ENCODE results near the gene NLRC4. TPM values are rescaled to one million over a fixed set of nuclear protein-coding genes. Genes with fewer than 3 reads are reported as not detected.
"Not testable (repeated sequence)": the region's sequence is repeated elsewhere in the genome, so short reads cannot be mapped to it uniquely, and the experiment has no call there.

NLRC4 gene, protein sequence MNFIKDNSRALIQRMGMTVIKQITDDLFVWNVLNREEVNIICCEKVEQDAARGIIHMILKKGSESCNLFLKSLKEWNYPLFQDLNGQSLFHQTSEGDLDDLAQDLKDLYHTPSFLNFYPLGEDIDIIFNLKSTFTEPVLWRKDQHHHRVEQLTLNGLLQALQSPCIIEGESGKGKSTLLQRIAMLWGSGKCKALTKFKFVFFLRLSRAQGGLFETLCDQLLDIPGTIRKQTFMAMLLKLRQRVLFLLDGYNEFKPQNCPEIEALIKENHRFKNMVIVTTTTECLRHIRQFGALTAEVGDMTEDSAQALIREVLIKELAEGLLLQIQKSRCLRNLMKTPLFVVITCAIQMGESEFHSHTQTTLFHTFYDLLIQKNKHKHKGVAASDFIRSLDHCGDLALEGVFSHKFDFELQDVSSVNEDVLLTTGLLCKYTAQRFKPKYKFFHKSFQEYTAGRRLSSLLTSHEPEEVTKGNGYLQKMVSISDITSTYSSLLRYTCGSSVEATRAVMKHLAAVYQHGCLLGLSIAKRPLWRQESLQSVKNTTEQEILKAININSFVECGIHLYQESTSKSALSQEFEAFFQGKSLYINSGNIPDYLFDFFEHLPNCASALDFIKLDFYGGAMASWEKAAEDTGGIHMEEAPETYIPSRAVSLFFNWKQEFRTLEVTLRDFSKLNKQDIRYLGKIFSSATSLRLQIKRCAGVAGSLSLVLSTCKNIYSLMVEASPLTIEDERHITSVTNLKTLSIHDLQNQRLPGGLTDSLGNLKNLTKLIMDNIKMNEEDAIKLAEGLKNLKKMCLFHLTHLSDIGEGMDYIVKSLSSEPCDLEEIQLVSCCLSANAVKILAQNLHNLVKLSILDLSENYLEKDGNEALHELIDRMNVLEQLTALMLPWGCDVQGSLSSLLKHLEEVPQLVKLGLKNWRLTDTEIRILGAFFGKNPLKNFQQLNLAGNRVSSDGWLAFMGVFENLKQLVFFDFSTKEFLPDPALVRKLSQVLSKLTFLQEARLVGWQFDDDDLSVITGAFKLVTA
- polyA plus RNA-seq (2013), result 0.07 and 0.11 TPM in 2 replicates

DNA sequence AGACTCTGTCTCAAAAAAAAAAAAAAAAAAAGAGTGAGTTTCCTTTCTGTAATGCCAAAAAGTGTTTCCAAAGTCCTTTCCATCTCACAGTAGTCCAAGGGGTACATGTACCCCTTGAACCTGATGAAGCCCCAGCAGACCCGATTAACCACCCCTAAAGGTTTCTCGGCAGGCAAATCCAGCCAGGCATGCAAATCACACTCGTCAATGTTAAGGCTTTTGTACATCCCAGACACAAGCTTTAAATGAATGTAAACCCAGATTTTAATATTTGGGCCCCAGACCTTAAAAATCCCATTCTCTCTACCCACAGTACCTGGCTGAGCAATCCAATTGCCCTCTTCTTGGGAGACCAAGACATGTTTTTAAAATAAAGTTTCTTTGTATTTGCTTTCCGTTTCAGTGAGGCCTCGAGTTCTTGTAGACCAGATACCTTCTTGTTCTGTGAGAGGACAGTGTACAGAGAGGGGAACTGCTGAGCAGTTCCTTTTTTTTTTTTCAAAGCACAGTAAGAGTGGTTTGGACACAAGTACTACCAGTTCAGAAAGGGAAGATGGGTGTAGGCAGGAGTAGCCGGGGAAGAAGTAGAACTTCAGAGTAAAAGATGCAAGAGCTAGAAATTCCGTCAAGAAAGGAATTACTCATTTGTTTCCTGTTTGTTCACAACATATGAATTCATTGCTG, at the start of gene NLRC4:
Gene NLRC4 (minus strand): TSS at position 465 of the 684 bp plus-strand sequence. CDS start 8,111 bp downstream, outside the sequence.
- Histone ChIP-seq H3K36me3 (ENCODE audit: control insufficient read depth in 1 of 2, insufficient read depth in 2 of 2, low read length in 2 of 2) (no peaks in the 10 kb centered on the region), H3K4me2 (ENCODE audit: low read length) (no peak within 1 kb of the TSS), H3K4me3 (ENCODE audit: low read depth, low read length) (no peak within 1 kb of the TSS), H2BK5ac (ENCODE audit: low read depth, low read length, poor library complexity) (no peak within 1 kb of the TSS), H2AK5ac (ENCODE audit: low read length) (no peak within 1 kb of the TSS), H3K79me2 (ENCODE audit: control insufficient read depth, insufficient read depth, low read length, poor library complexity) (no peaks in the 10 kb centered on the region), H3K79me1 (ENCODE audit: low read length) (no peaks in the 10 kb centered on the region), H3K14ac (ENCODE audit: low read length) (no peak within 1 kb of the TSS), H4K12ac (ENCODE audit: low read depth, low read length) (no peak within 1 kb of the TSS), H4K91ac (ENCODE audit: low read depth, low read length) (no peak within 1 kb of the TSS), H2BK12ac (ENCODE audit: low read length) (no peak within 1 kb of the TSS), H4K8ac (ENCODE audit: low read depth, low read length) (no peak within 1 kb of the TSS), H2AFZ (ENCODE audit: insufficient read depth, low read length, poor library complexity) (no peak within 1 kb of the TSS), H3K4ac (ENCODE audit: low read depth, low read length) (no peak within 1 kb of the TSS), H3K4me1 (ENCODE audit: control insufficient read depth in 1 of 2, insufficient read depth in 2 of 2, low read length in 2 of 2) (no peaks in the 10 kb centered on the region), H3K23ac (ENCODE audit: low read length) (no peak within 1 kb of the TSS), H2BK120ac (ENCODE audit: insufficient read depth, low read length, poor library complexity) (no peak within 1 kb of the TSS), H3K9me3 (ENCODE audit: insufficient read depth, low read depth, low read length) (no peaks in the 10 kb centered on the region), H3K27ac (ENCODE audit: low read depth, low read length) (no peak within 1 kb of the TSS), H3K18ac (ENCODE audit: low read length) (no peak within 1 kb of the TSS), H3K27me3 (ENCODE audit: insufficient read depth, low read length) (no peaks in the 10 kb centered on the region), H3K9ac (ENCODE audit: low read length) (no peak within 1 kb of the TSS)
- peak in 1 of 2 donors; percentile 25 for DNase-seq
- no CpG with 5 or more reads among the region's 7 CpGs for WGBS (ENCODE audit: extremely low coverage, insufficient coverage, insufficient read length)

DNA sequence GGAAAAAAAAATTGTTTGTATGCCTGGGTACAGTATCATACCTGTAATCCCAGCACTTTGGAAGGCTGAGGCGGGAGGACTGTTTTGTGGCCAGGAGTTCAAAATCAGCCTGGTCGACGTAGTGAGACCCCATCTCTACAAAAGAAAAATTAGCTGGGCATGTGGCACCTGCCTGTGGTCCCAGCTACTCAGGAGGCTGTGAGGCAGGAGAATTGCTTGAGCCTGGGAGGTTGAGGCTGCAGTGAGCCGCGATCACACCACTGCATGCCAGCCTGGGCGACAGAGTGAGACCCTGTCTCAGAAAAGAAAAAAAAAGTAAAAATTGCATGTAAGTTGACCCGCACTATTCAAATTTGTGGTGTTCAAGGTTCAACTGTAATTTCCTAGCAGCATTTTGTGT, 45.9 kb upstream of the NLRC4 start:
- Histone ChIP-seq H3K4me3 (ENCODE audit: low read depth, low read length) (no peak overlapping the region), H3K36me3 (ENCODE audit: control insufficient read depth in 1 of 2, insufficient read depth in 2 of 2, low read length in 2 of 2) (peaks cover 0 to 4% of the 10 kb centered on the region in 2 experiments), H4K12ac (ENCODE audit: low read depth, low read length) (no peak overlapping the region), H3K4me2 (ENCODE audit: low read length) (no peak overlapping the region), H3K27me3 (ENCODE audit: insufficient read depth, low read length) (no peaks in the 10 kb centered on the region), H3K18ac (ENCODE audit: low read length) (no peak overlapping the region), H3K4me1 (ENCODE audit: control insufficient read depth in 1 of 2, insufficient read depth in 2 of 2, low read length in 2 of 2) (no peaks in the 10 kb centered on the region), H4K8ac (ENCODE audit: low read depth, low read length) (no peak overlapping the region), H3K4ac (ENCODE audit: low read depth, low read length) (no peak overlapping the region), H2BK120ac (ENCODE audit: insufficient read depth, low read length, poor library complexity) (no peak overlapping the region), H3K79me1 (ENCODE audit: low read length) (no peaks in the 10 kb centered on the region), H2BK5ac (ENCODE audit: low read depth, low read length, poor library complexity) (no peak overlapping the region), H3K79me2 (ENCODE audit: control insufficient read depth, insufficient read depth, low read length, poor library complexity) (no peaks in the 10 kb centered on the region), H2AFZ (ENCODE audit: insufficient read depth, low read length, poor library complexity) (no peak overlapping the region), H3K9ac (ENCODE audit: low read length) (no peak overlapping the region), H3K23ac (ENCODE audit: low read length) (no peak overlapping the region), H2AK5ac (ENCODE audit: low read length) (no peak overlapping the region), H2BK12ac (ENCODE audit: low read length) (no peak overlapping the region), H3K27ac (ENCODE audit: low read depth, low read length) (no peak overlapping the region), H4K91ac (ENCODE audit: low read depth, low read length) (no peak overlapping the region), H3K14ac (ENCODE audit: low read length) (no peak overlapping the region), H3K9me3 (ENCODE audit: insufficient read depth, low read depth, low read length) (no peaks in the 10 kb centered on the region)
- DNase-seq, result no peak
- WGBS (ENCODE audit: extremely low coverage, insufficient coverage, insufficient read length), result no CpG with 5 or more reads among the region's 7 CpGs

DNA sequence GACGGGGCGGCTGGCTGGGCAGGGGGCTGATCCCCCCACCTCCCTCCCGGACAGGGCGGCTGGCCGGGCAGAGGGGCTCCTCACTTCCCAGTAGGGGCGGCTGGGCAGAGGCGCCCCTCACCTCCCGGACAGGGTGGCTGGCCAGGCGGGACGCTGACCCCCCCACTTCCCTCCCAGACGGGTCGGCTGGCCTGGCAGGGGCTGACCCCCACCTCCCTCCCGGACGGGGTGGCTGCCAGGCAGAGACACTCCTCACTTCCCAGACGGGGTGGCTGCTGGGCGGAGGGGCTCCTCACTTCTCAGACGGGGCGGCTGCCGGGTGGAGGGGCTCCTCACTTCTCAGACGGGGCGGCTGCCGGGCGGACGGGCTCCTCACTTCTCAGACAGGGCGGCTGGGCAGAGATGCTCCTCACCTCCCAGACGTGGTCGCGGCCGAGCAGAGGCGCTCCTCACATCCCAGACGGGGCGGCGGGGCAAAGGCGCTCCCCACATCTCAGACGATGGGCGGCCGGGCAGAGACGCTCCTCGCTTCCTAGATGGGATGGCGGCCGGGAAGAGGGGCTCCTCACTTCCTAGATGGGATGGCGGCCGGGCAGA, 29.4 kb upstream of the NLRC4 start:
- peaks cover 4 to 16% of the 10 kb centered on the region in 2 experiments for H3K36me3 ChIP-seq (ENCODE audit: control insufficient read depth in 1 of 2, insufficient read depth in 2 of 2, low read length in 2 of 2)
- H3K14ac ChIP-seq (ENCODE audit: low read length); H3K27ac ChIP-seq (ENCODE audit: low read depth, low read length); H4K8ac ChIP-seq (ENCODE audit: low read depth, low read length); H2BK12ac ChIP-seq (ENCODE audit: low read length); H3K79me2 ChIP-seq (ENCODE audit: control insufficient read depth, insufficient read depth, low read length, poor library complexity); H3K23ac ChIP-seq (ENCODE audit: low read length); H3K4me3 ChIP-seq (ENCODE audit: low read depth, low read length); H3K9me3 ChIP-seq (ENCODE audit: insufficient read depth, low read depth, low read length); H3K18ac ChIP-seq (ENCODE audit: low read length); H4K12ac ChIP-seq (ENCODE audit: low read depth, low read length); H2AK5ac ChIP-seq (ENCODE audit: low read length); H3K4ac ChIP-seq (ENCODE audit: low read depth, low read length); DNase-seq; H2AFZ ChIP-seq (ENCODE audit: insufficient read depth, low read length, poor library complexity); H4K91ac ChIP-seq (ENCODE audit: low read depth, low read length); H3K4me2 ChIP-seq (ENCODE audit: low read length); H3K4me1 ChIP-seq (ENCODE audit: control insufficient read depth in 1 of 2, insufficient read depth in 2 of 2, low read length in 2 of 2); H3K27me3 ChIP-seq (ENCODE audit: insufficient read depth, low read length); H2BK5ac ChIP-seq (ENCODE audit: low read depth, low read length, poor library complexity); H2BK120ac ChIP-seq (ENCODE audit: insufficient read depth, low read length, poor library complexity); H3K9ac ChIP-seq (ENCODE audit: low read length); H3K79me1 ChIP-seq (ENCODE audit: low read length): not testable (repeated sequence)
- WGBS (ENCODE audit: extremely low coverage, insufficient coverage, insufficient read length), result no CpG with 5 or more reads among the region's 43 CpGs

DNA sequence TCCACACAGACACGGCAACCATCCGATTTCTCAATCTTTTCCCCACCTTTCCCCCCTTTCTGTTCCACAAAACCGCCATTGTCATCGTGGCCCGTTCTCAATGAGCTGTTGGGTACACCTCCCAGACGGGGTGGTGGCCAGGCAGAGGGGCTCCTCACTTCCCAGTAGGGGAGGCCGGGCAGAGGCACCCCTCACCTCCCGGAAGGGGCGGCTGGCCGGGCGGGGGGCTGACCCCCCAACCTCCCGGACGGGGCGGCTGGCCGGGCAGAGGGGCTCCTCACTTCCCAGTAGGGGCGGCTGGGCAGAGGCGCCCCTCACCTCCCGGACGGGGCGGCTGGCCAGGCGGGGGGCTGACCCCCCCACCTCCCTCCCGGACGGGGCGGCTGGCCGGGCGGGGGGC, 28.8 kb upstream of the NLRC4 start:
- H3K79me2 ChIP-seq (ENCODE audit: control insufficient read depth, insufficient read depth, low read length, poor library complexity); DNase-seq; H3K14ac ChIP-seq (ENCODE audit: low read length); H3K9ac ChIP-seq (ENCODE audit: low read length); H4K8ac ChIP-seq (ENCODE audit: low read depth, low read length); H3K9me3 ChIP-seq (ENCODE audit: insufficient read depth, low read depth, low read length); H3K18ac ChIP-seq (ENCODE audit: low read length); H3K4me3 ChIP-seq (ENCODE audit: low read depth, low read length); H2BK120ac ChIP-seq (ENCODE audit: insufficient read depth, low read length, poor library complexity); H3K23ac ChIP-seq (ENCODE audit: low read length); H3K4me1 ChIP-seq (ENCODE audit: control insufficient read depth in 1 of 2, insufficient read depth in 2 of 2, low read length in 2 of 2); H2AK5ac ChIP-seq (ENCODE audit: low read length); H4K91ac ChIP-seq (ENCODE audit: low read depth, low read length); H2BK12ac ChIP-seq (ENCODE audit: low read length); H3K79me1 ChIP-seq (ENCODE audit: low read length); H3K27me3 ChIP-seq (ENCODE audit: insufficient read depth, low read length); H2AFZ ChIP-seq (ENCODE audit: insufficient read depth, low read length, poor library complexity); H3K4me2 ChIP-seq (ENCODE audit: low read length); H3K4ac ChIP-seq (ENCODE audit: low read depth, low read length); H3K27ac ChIP-seq (ENCODE audit: low read depth, low read length); H2BK5ac ChIP-seq (ENCODE audit: low read depth, low read length, poor library complexity); H4K12ac ChIP-seq (ENCODE audit: low read depth, low read length): not testable (repeated sequence)
- peaks cover 3 to 14% of the 10 kb centered on the region in 2 experiments for H3K36me3 ChIP-seq (ENCODE audit: control insufficient read depth in 1 of 2, insufficient read depth in 2 of 2, low read length in 2 of 2)
- WGBS (ENCODE audit: extremely low coverage, insufficient coverage, insufficient read length), result no CpG with 5 or more reads among the region's 26 CpGs
